SK-N-SH (cell line): ENCODE data around the gene WDR17. TPM values are rescaled to one million over a fixed set of nuclear protein-coding genes. Genes with fewer than 3 reads are reported as not detected.

ENCODE experiments used
- CTCF ChIA-PET: fragments of 300-600, 350-600 bp; formaldehyde crosslinking; extraction: SDS; loops from one replicate; lab custom pipeline; 2021; lab: Yijun Ruan, JAX
- POLR2A ChIA-PET: fragments of 350-600 bp; sonication (Branson Sonifier 250); formaldehyde crosslinking; extraction: SDS; loops from one replicate; lab custom pipeline; 2020; ENCODE audit warnings: antibody characterized with exemption, inconsistent platforms; lab: Yijun Ruan, JAX
- DNase-seq: peaks from one replicate; pipeline ENCODE4 v3.0.0; 2012
- H2AFZ ChIP-seq: fragments of 200-600 bp; sonication (generic); 2 replicates; pipeline ENCODE4 v1.8.1; 2016; ENCODE audit warnings: antibody characterized with exemption, mild to moderate bottlenecking, low read depth
- H3F3A ChIP-seq: fragments of 200-600 bp; sonication (generic); replicated peaks from 2 replicates; pipeline ENCODE3; 2016; ENCODE audit warnings: antibody characterized with exemption, mild to moderate bottlenecking; ENCODE audit not compliant: insufficient read depth
- H3K27ac ChIP-seq, 2 experiments: fragments of 200-500 bp in 1 of 2; fragments of 200-600 bp in 1 of 2; sonication (Bioruptor generic) in 1 of 2; sonication (generic), shearing (Covaris generic) in 1 of 2; 2 replicates each; pipeline versions ENCODE4 v1.5.1 to v1.6.1; 2014 to 2016; ENCODE audit warnings: low read depth in 2 of 2, inconsistent platforms in 1 of 2, low read length in 1 of 2, mild to moderate bottlenecking in 1 of 2, mixed read lengths in 1 of 2
- H3K27me3 ChIP-seq: fragments of 200-600 bp; sonication (generic), shearing (Covaris generic); 2 replicates; pipeline ENCODE4 v1.6.1; 2016; ENCODE audit warnings: mixed run types; ENCODE audit not compliant: insufficient read depth
- H3K36me3 ChIP-seq, 2 experiments: fragments of 200-500 bp in 1 of 2; fragments of 200-600 bp in 1 of 2; sonication (Bioruptor generic) in 1 of 2; sonication (generic) in 1 of 2; replicated peaks in 1 of 2; 2 replicates each; pipeline versions ENCODE3 to v1.5.1; 2014 to 2016; ENCODE audit warnings: low read length in 1 of 2, mild to moderate bottlenecking in 1 of 2; ENCODE audit not compliant: insufficient read depth in 2 of 2, control insufficient read depth in 1 of 2
- H3K4me1 ChIP-seq, 2 experiments: fragments of 200-500 bp in 1 of 2; fragments of 200-600 bp in 1 of 2; sonication (Bioruptor generic) in 1 of 2; sonication (generic), shearing (Covaris generic) in 1 of 2; 2 replicates each; pipeline versions ENCODE4 v1.5.1 to v1.6.1; 2014 to 2016; ENCODE audit warnings: low read depth in 1 of 2, low read length in 1 of 2, mixed run types in 1 of 2; ENCODE audit not compliant: insufficient read depth in 2 of 2, control insufficient read depth in 1 of 2
- H3K4me2 ChIP-seq: fragments of 200-600 bp; sonication (generic), shearing (Covaris generic); 2 replicates; pipeline ENCODE4 v1.6.1; 2017; ENCODE audit warnings: mixed run types
- H3K4me3 ChIP-seq, 2 experiments: fragments of 200-500 bp in 1 of 2; fragments of 200-600 bp in 1 of 2; sonication (Bioruptor generic) in 1 of 2; sonication (generic), shearing (Covaris generic) in 1 of 2; 2 replicates each; pipeline versions ENCODE4 v1.5.1 to v1.8.1; 2014 to 2016; ENCODE audit warnings: low read depth in 2 of 2, inconsistent platforms in 1 of 2, low read length in 1 of 2, mild to moderate bottlenecking in 1 of 2, mixed read lengths in 1 of 2, moderate library complexity in 1 of 2
- H3K79me2 ChIP-seq: fragments of 200-600 bp; sonication (generic); 2 replicates; pipeline ENCODE4 v1.8.1; 2017; ENCODE audit warnings: mild to moderate bottlenecking; ENCODE audit not compliant: insufficient read depth
- H3K9ac ChIP-seq: fragments of 200-600 bp; sonication (generic); 2 replicates; pipeline ENCODE4 v1.6.1; 2017; ENCODE audit warnings: mixed run types
- H3K9me2 ChIP-seq: fragments of 200-600 bp; sonication (generic); 2 replicates; pipeline ENCODE4 v1.6.1; 2017; ENCODE audit warnings: mixed run types
- H3K9me3 ChIP-seq: fragments of 200-600 bp; sonication (generic); 2 replicates; pipeline ENCODE4 v1.6.1; 2017; ENCODE audit warnings: mixed run types, mild to moderate bottlenecking, moderate library complexity
- H4K20me1 ChIP-seq: fragments of 200-600 bp; sonication (generic); 2 replicates; pipeline ENCODE4 v1.6.1; 2017; ENCODE audit warnings: mild to moderate bottlenecking, mixed run types; ENCODE audit not compliant: insufficient read depth
- EP300 ChIP-seq, 2 experiments: IDR thresholded peaks; 2 replicates each; pipeline versions ENCODE4 v1.4.0 to v1.6.1; 2012; ENCODE audit warnings: borderline replicate concordance in 1 of 2, low read depth in 1 of 2, low read length in 1 of 2
- EZH2phosphoT487 ChIP-seq: fragments of 200-600 bp; sonication (generic); IDR thresholded peaks from 2 replicates; pipeline ENCODE4 v1.6.1; 2017; ENCODE audit warnings: low read depth, mixed run types, mild to moderate bottlenecking, antibody characterized with exemption, moderate library complexity, borderline replicate concordance
- FOSL2 ChIP-seq: IDR thresholded peaks from 2 replicates; pipeline ENCODE4 v1.4.0; 2012; ENCODE audit warnings: low read depth, mild to moderate bottlenecking, moderate library complexity, borderline replicate concordance
- FOXJ3 ChIP-seq: sonication (generic); formaldehyde crosslinking; IDR thresholded peaks from 2 replicates; pipeline ENCODE4 v1.5.1; 2020; ENCODE audit warnings: mild to moderate bottlenecking, missing genetic modification reagents
- JUND ChIP-seq: IDR thresholded peaks from 2 replicates; pipeline ENCODE4 v1.4.0; 2012
- MXI1 ChIP-seq: IDR thresholded peaks from 2 replicates; pipeline ENCODE4 v1.6.1; 2012; ENCODE audit warnings: mild to moderate bottlenecking, low read depth, low read length, improper control_type of control experiment
- NFIC ChIP-seq: IDR thresholded peaks from 2 replicates; pipeline ENCODE4 v1.4.0; 2012; ENCODE audit warnings: borderline replicate concordance
- POLR2AphosphoS5 ChIP-seq: IDR thresholded peaks from 2 replicates; pipeline ENCODE4 v1.6.1; 2012; ENCODE audit warnings: low read depth, low read length
- RAD21 ChIP-seq: IDR thresholded peaks from 2 replicates; pipeline ENCODE4 v1.6.1; 2012; ENCODE audit warnings: mild to moderate bottlenecking, low read length
- RCOR1 ChIP-seq: fragments of 150-350 bp; IDR thresholded peaks from 2 replicates; pipeline ENCODE4 v1.6.1; 2017; ENCODE audit warnings: antibody characterized with exemption, low read length
- RXRA ChIP-seq: IDR thresholded peaks from 2 replicates; pipeline ENCODE4 v1.4.0; 2012; ENCODE audit warnings: low read depth, mild to moderate bottlenecking, borderline replicate concordance
- SIN3A ChIP-seq: IDR thresholded peaks from 2 replicates; pipeline ENCODE4 v1.6.1; 2012; ENCODE audit warnings: low read depth, mild to moderate bottlenecking, low read length, moderate library complexity, borderline replicate concordance
- TCF12 ChIP-seq: IDR thresholded peaks from 2 replicates; pipeline ENCODE4 v1.4.0; 2012
- YY1 ChIP-seq: IDR thresholded peaks from 2 replicates; pipeline ENCODE4 v1.4.0; 2012; ENCODE audit warnings: low read depth, mild to moderate bottlenecking
- WGBS: methylation state at CpG from one replicate; pipeline ENCODE4 v1.1.6; 2017; ENCODE audit warnings: low lambda C conversion rate; 5-methylcytosine and 5-hydroxymethylcytosine counted together
- polyA plus RNA-seq, 3 experiments: library from polyadenylated mRNA; depleted of rRNA; stranded (reverse); fragments of >200 nt; gene quantifications; 2 replicates each; pipeline ENCODE4 v1.2.3, GENCODE V29; 2012
- TF ChIP-seq, protein P1 (sequence below): IDR thresholded peaks from 2 replicates; pipeline ENCODE4 v1.4.0; 2012; ENCODE audit warnings: low read depth, borderline replicate concordance
- TF ChIP-seq, protein P2 (sequence below): IDR thresholded peaks from 2 replicates; pipeline ENCODE4 v1.6.1; 2012; ENCODE audit warnings: mild to moderate bottlenecking, low read depth, low read length, moderate library complexity
- TF ChIP-seq, protein P3 (sequence below): fragments of 150-350 bp; IDR thresholded peaks from 2 replicates; pipeline ENCODE4 v1.6.1; 2016; ENCODE audit warnings: mild to moderate bottlenecking, low read depth, low read length
- TF ChIP-seq, protein P4 (sequence below): IDR thresholded peaks from 2 replicates; pipeline ENCODE4 v1.4.0; 2012; ENCODE audit warnings: low read depth, borderline replicate concordance
- TF ChIP-seq, protein P5 (sequence below): IDR thresholded peaks from 2 replicates; pipeline ENCODE4; 2012
- TF ChIP-seq, protein P6 (sequence below): fragments of 200-600 bp; sonication (generic); IDR thresholded peaks from 2 replicates; pipeline ENCODE4 v1.6.1; 2017; ENCODE audit warnings: antibody characterized with exemption, mild to moderate bottlenecking, moderate library complexity
- TF ChIP-seq, protein P7 (sequence below): IDR thresholded peaks from 2 replicates; pipeline ENCODE4 v1.4.0; 2012; ENCODE audit warnings: low read depth

Gene WDR17
- polyA plus RNA-seq, 1 of the 3 experiments (the other 2 are of a cell fraction) = 0.72 TPM

DNA sequence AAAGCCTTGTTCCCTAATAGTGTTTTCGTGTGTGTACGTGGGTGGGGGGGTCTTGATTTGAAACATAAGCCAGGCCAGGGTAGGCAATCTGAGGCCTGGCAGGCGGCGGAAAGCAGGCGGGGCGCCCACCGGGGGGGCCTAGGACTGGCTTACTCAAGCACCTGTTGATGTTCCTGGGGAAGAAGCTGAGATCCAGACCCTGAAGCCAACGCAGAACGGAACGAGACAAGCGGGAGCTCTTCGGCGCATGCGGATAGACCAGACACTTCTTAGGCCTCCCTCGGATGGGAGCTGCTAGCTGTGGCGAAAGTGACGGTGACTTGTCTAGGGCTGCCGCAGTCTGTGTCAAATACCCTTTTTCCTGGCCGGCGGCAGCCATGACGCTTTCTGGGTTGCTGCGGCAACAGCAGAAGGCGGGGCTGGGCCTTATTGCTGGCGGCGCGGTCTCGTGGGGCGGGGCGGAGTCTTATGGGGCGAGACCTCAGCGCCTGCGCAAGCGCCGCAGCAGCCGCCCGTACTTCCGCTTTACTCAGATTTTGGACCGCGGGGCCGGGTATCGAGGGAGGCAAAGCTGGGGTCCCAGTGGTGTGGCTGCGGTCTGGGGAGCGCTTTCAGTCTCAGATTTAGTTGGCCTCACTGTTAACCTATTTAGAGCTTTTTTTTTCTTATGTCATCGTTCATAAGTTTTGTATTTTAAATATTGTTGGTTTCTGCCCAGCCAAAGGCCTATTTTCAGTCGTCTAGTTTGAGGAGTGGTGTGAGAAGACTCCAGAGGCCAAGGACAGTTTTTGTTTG lies 129.7 kb downstream of the WDR17 start, which contains the start of gene SPATA4:
Gene SPATA4 (minus strand): TSS at position 402 of the 795 bp plus-strand sequence. CDS start 23 bp downstream, at position 379.
- 2% methylated on average over 20 of the region's 45 CpGs for WGBS
- peak within 1 kb of the TSS; percentile 98 for H2AFZ ChIP-seq
- H3K4me1 ChIP-seq = peaks cover 12% of the 10 kb centered on the region in 2 experiments; a peak in 3 of 4 replicates
- H3K4me3 ChIP-seq = peak within 1 kb of the TSS; percentile 61 to 77
- H3K4me2 ChIP-seq = peak within 1 kb of the TSS; percentile 90
- ChIA-PET CTCF (interaction anchor here (0.8 to 0.9 kb wide), 2 partner anchors 24 to 42 kb away, joined by 3 read pairs; no protein-coding TSS in a partner anchor), POLR2A (interaction anchor here (1.3 kb wide), 2 partner anchors 44 to 126 kb away, joined by 3 to 4 read pairs; no protein-coding TSS in a partner anchor)
- H3K9me2 ChIP-seq = no peaks in the 10 kb centered on the region
- DNase-seq = peak; percentile 93
- H4K20me1 ChIP-seq = no peaks in the 10 kb centered on the region
- H3K27me3 ChIP-seq = no peaks in the 10 kb centered on the region
- peaks cover 33% of the 10 kb centered on the region for H3F3A ChIP-seq
- no peaks in the 10 kb centered on the region for H3K9me3 ChIP-seq
- H3K79me2 ChIP-seq = no peaks in the 10 kb centered on the region
- peak within 1 kb of the TSS; percentile 70 to 73 for H3K27ac ChIP-seq
- H3K36me3 ChIP-seq = no peaks in the 10 kb centered on the region
- H3K9ac ChIP-seq = peak within 1 kb of the TSS; percentile 71
- TF ChIP-seq EP300 (IDR thresholded peaks at IDR 0.05; ENCODE audit: borderline replicate concordance in 1 of 2, low read depth in 1 of 2, low read length in 1 of 2) (no peak; a peak in 1 of 4 replicates), YY1 (peak; percentile 96), RCOR1 (no peak), POLR2AphosphoS5 (peak; percentile 96), JUND (no peak), RXRA (no peak), SIN3A (peak; percentile 94), MXI1 (peak; percentile 93), NFIC (no peak), FOSL2 (no peak), RAD21 (no peak), TCF12 (no peak), EZH2phosphoT487 (no peak), FOXJ3 (CRISPR knock-in tag) (no peak)
- TF ChIP-seq, protein P1, sequence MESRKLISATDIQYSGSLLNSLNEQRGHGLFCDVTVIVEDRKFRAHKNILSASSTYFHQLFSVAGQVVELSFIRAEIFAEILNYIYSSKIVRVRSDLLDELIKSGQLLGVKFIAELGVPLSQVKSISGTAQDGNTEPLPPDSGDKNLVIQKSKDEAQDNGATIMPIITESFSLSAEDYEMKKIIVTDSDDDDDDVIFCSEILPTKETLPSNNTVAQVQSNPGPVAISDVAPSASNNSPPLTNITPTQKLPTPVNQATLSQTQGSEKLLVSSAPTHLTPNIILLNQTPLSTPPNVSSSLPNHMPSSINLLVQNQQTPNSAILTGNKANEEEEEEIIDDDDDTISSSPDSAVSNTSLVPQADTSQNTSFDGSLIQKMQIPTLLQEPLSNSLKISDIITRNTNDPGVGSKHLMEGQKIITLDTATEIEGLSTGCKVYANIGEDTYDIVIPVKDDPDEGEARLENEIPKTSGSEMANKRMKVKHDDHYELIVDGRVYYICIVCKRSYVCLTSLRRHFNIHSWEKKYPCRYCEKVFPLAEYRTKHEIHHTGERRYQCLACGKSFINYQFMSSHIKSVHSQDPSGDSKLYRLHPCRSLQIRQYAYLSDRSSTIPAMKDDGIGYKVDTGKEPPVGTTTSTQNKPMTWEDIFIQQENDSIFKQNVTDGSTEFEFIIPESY = no peak
- TF ChIP-seq, protein P2, sequence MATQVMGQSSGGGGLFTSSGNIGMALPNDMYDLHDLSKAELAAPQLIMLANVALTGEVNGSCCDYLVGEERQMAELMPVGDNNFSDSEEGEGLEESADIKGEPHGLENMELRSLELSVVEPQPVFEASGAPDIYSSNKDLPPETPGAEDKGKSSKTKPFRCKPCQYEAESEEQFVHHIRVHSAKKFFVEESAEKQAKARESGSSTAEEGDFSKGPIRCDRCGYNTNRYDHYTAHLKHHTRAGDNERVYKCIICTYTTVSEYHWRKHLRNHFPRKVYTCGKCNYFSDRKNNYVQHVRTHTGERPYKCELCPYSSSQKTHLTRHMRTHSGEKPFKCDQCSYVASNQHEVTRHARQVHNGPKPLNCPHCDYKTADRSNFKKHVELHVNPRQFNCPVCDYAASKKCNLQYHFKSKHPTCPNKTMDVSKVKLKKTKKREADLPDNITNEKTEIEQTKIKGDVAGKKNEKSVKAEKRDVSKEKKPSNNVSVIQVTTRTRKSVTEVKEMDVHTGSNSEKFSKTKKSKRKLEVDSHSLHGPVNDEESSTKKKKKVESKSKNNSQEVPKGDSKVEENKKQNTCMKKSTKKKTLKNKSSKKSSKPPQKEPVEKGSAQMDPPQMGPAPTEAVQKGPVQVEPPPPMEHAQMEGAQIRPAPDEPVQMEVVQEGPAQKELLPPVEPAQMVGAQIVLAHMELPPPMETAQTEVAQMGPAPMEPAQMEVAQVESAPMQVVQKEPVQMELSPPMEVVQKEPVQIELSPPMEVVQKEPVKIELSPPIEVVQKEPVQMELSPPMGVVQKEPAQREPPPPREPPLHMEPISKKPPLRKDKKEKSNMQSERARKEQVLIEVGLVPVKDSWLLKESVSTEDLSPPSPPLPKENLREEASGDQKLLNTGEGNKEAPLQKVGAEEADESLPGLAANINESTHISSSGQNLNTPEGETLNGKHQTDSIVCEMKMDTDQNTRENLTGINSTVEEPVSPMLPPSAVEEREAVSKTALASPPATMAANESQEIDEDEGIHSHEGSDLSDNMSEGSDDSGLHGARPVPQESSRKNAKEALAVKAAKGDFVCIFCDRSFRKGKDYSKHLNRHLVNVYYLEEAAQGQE = 0 out of 2 replicates have a peak, but pooled peaks have one; percentile 52
- TF ChIP-seq, protein P3, sequence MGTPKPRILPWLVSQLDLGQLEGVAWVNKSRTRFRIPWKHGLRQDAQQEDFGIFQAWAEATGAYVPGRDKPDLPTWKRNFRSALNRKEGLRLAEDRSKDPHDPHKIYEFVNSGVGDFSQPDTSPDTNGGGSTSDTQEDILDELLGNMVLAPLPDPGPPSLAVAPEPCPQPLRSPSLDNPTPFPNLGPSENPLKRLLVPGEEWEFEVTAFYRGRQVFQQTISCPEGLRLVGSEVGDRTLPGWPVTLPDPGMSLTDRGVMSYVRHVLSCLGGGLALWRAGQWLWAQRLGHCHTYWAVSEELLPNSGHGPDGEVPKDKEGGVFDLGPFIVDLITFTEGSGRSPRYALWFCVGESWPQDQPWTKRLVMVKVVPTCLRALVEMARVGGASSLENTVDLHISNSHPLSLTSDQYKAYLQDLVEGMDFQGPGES = no peak
- TF ChIP-seq, protein P4, sequence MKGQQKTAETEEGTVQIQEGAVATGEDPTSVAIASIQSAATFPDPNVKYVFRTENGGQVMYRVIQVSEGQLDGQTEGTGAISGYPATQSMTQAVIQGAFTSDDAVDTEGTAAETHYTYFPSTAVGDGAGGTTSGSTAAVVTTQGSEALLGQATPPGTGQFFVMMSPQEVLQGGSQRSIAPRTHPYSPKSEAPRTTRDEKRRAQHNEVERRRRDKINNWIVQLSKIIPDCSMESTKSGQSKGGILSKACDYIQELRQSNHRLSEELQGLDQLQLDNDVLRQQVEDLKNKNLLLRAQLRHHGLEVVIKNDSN = peak; percentile 53; the same call in 1 of the 2 replicates
- TF ChIP-seq, protein P5, sequence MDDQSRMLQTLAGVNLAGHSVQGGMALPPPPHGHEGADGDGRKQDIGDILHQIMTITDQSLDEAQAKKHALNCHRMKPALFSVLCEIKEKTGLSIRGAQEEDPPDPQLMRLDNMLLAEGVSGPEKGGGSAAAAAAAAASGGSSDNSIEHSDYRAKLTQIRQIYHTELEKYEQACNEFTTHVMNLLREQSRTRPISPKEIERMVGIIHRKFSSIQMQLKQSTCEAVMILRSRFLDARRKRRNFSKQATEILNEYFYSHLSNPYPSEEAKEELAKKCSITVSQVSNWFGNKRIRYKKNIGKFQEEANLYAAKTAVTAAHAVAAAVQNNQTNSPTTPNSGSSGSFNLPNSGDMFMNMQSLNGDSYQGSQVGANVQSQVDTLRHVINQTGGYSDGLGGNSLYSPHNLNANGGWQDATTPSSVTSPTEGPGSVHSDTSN = no peak
- TF ChIP-seq, protein P6, sequence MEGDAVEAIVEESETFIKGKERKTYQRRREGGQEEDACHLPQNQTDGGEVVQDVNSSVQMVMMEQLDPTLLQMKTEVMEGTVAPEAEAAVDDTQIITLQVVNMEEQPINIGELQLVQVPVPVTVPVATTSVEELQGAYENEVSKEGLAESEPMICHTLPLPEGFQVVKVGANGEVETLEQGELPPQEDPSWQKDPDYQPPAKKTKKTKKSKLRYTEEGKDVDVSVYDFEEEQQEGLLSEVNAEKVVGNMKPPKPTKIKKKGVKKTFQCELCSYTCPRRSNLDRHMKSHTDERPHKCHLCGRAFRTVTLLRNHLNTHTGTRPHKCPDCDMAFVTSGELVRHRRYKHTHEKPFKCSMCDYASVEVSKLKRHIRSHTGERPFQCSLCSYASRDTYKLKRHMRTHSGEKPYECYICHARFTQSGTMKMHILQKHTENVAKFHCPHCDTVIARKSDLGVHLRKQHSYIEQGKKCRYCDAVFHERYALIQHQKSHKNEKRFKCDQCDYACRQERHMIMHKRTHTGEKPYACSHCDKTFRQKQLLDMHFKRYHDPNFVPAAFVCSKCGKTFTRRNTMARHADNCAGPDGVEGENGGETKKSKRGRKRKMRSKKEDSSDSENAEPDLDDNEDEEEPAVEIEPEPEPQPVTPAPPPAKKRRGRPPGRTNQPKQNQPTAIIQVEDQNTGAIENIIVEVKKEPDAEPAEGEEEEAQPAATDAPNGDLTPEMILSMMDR = no peak
- TF ChIP-seq, protein P7, sequence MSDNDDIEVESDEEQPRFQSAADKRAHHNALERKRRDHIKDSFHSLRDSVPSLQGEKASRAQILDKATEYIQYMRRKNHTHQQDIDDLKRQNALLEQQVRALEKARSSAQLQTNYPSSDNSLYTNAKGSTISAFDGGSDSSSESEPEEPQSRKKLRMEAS = peak; percentile 84; the same call in 1 of the 2 replicates
